Stimulated activated naive CD4-positive, alpha-beta T cell treated with Interleukin-2 at 50 U/mL for 16 hours (primary cell): Measurements from ENCODE around the gene OR51B4.
"Not testable (repeated sequence)": the region's sequence is repeated elsewhere in the genome, so short reads cannot be mapped to it uniquely, and the experiment has no call there.

Experiments used
- DNase-seq: peaks from one replicate; lab custom pipeline; 2025; lab: John Stamatoyannopoulos, UW

Gene OR51B4

DNA sequence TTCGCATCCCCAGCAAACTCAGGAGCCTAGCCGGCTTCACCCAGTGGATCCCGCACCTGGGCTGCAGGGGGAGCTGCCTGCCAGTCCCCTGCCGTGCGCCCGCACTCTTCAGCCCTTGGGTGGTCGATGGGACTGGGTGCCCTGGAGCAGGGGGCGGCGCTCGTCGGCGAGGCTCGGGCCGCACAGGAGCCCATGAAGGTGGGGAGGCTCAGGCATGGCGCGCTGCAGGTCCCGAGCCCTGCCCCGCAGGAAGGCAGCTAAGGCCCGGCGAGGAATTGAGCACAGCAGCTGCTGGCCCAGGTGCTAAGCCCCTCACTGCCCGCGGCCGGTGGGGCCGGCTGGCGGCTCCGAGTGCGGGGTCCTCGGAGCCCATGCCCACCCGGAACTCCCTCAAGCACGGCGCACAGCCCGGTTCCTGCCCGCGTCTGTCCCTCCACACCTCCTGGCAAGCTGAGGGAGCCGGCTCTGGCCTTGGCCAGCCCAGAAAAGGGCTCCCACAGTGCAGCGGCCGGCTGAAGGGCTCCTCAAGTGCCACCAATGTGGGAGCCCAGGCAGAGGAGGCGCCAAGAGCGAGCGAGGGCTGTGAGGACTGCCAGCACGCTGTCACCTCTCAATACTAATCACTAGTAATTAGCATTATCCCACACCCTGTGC, 7.3 kb downstream of the OR51B4 start:
- DNase-seq = not testable (repeated sequence)

DNA sequence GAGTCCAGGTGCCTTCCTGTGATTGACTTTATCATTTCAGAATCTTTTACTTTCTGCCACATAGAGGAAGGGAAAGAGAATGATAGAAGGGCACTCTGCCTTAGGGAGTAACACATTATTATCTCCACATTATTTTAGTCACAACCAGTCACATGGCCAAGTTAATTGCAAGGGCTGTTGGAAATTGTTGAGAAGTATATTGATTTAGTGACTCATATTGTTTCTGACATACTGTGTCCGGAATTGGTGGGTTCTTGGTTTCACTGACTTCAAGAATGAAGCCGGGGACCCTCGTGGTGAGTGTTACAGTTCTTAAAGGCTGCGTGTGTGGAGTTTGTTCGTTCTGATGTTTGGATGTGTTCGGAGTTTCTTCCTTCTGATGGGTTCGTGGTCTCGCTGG, 8.7 kb downstream of the OR51B4 start:
- DNase-seq = no peak

DNA sequence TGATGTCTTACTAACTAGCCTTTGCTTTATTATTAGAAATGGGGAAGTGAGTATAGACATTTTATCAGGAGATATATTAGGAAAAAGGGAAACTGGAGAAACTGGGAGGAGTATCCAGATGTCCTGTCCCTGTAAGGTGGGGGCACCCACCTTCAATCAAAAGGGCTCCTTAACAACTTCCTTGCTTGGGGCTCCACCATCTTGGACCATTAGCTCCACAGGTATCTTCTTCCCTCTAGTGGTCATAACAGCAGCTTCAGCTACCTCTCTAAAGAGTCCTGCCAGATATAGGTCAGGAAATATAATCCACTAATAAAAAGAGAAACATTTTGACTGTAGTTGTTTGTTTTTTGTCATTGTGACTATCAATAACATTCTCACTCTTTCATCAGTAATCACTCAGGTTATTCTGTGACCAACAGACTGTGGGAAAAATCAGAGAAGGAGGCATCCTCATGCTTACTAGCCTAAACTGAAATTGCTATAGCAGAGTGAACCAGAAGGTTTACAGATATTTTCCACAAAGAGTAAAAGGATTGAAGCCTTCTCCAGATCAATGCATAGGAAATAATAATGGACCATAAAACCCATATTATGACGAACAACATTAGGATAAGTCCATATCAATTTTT, 10.4 kb downstream of the OR51B4 start:
- DNase-seq = no peak

DNA sequence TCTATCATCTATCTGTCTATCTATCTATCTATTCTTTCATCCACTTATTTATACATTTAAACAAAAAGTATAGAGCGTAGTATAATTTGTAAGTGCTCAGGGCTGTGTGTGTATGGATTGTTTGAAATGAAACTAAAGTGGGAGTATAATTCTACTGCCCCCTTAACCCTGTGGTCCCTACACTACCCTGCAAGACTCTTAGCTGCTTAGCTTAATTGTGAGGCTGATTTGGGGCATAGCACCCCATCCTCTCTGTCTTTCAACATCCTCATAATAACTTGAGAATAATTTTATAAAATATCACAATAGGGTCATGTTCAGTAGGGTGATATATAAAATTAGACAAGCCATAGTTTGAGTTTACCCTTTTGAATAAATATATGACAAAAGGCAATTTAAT, 11.6 kb downstream of the OR51B4 start:
- DNase-seq = no peak

DNA sequence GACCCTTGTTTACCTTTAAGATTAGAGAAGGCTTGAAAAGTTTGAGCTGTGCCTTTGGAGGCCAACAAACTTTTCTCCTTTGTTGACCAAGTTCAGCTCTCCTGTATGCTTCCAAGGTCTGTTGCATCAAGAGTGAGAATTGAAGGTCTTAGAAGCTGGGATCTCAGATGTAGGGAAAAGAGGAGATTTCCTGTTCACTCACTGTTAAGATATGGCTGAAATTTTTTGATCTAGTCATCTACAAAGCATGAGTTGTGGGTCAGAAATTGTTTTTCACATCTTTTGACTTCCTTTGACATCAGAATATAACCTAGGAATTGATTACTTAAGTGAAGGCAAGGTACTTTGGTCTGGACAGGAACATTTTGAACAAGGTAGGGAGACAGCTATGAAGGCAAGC, 12.1 kb downstream of the OR51B4 start:
- no peak for DNase-seq

DNA sequence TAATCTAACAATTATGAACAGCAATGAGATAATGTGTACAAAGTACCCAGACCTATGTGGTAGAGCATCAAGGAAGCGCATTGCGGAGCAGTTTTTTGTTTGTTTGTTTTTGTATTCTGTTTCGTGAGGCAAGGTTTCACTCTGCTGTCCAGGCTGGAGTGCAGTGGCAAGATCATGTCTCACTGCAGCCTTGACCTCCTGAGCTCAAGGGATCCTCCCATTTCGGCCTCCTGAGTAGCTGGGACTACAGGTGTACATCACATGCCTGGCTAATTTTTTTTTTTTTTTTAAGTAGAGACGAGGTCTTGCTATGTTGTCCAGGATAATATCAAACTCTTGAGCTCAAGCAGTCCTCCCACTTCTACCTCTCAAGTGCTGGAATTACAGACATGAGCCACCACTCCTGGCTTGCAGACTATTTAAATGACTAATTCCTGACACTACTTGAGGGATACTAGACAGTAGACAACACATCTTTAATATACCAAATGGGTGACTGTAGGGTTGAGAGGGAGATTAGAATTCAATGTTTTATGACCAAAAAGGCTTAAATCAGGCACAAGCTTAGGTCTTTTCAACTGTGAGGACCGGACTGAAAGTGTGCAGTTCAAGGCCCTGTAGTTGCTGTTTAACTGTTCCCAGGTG, 12.7 kb downstream of the OR51B4 start:
- no peak for DNase-seq

DNA sequence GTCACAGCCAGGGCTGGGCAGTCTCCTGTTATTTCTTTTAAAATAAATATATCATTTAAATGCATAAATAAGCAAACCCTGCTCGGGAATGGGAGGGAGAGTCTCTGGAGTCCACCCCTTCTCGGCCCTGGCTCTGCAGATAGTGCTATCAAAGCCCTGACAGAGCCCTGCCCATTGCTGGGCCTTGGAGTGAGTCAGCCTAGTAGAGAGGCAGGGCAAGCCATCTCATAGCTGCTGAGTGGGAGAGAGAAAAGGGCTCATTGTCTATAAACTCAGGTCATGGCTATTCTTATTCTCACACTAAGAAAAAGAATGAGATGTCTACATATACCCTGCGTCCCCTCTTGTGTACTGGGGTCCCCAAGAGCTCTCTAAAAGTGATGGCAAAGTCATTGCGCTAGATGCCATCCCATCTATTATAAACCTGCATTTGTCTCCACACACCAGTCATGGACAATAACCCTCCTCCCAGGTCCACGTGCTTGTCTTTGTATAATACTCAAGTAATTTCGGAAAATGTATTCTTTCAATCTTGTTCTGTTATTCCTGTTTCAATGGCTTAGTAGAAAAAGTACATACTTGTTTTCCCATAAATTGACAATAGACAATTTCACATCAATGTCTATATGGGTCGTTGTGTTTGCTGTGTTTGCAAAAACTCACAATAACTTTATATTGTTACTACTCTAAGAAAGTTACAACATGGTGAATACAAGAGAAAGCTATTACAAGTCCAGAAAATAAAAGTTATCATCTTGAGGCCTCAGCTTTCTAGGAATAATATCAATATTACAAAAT, 13.4 kb downstream of the OR51B4 start:
- DNase-seq = no peak

DNA sequence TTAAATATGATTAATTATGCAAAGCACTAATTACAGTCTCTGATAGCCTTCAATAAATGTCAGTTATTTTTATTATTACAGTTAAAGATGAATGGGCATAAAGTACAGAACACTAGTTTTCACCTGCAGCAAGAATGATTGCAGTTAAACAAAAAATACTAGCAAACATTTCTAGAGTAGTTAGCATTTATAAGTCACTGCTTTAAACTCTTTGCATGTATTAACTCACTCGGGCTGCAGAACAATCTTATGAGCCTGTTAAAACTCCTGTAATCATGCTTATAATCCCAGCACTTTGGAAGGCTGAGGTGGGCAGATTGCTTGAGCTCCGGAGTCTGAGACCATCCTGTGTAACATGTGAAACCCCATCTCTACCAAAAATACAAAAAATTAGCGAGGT, 14.8 kb downstream of the OR51B4 start:
- no peak for DNase-seq

DNA sequence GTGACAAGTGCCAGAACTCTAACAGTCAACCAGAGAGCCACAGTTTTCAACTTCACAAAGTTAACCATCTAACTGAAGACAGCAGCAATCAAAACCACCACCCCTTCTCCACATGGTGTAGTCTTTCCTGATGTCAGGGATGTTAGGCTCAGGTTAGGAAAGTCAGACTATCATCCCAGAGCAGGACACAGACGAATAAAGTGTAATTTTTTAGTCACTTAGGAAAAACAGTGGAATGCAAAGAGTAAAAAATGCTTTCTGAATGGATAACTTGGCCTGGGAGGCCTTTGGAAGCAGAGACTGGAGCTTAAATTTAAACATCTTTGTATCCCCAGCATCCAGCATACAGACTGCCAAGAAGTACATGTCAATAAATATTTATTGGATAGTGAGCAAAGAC, 15.4 kb downstream of the OR51B4 start:
- no peak for DNase-seq

DNA sequence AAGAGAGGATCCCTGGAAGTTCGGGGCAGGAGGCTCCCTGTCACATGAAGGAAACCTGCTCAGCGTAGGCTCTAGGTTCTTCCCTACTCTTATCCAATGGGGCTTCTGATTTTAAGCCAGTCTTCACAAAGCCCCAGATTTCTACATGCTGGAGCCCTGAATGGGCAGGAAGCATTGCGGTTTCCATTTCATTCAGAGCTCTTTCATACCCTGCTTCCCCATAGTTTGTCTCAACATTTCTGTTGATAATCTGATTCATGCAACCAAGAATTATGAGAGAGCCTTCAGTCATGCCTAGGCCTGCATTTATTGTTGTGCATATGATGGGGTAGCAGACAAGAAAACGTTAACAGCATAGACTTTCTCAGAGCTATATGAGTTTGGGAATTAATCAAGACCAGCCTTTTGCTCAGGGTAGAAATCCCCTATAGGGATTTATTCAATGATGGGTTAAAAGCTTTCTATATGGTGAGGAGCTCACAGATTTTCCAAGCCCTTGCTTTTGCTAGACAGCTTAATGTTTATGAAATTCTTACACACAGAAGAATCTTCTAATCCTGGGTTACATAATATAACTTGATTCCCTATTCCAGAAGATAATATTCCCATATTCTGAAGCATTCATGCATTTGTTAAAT, 15.9 kb downstream of the OR51B4 start:
- DNase-seq = no peak

DNA sequence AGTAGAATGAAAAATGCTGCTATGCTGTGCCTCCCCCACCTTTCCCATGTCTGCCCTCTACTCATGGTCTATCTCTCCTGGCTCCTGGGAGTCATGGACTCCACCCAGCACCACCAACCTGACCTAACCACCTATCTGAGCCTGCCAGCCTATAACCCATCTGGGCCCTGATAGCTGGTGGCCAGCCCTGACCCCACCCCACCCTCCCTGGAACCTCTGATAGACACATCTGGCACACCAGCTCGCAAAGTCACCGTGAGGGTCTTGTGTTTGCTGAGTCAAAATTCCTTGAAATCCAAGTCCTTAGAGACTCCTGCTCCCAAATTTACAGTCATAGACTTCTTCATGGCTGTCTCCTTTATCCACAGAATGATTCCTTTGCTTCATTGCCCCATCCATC, 17.1 kb downstream of the OR51B4 start:
- no peak for DNase-seq

DNA sequence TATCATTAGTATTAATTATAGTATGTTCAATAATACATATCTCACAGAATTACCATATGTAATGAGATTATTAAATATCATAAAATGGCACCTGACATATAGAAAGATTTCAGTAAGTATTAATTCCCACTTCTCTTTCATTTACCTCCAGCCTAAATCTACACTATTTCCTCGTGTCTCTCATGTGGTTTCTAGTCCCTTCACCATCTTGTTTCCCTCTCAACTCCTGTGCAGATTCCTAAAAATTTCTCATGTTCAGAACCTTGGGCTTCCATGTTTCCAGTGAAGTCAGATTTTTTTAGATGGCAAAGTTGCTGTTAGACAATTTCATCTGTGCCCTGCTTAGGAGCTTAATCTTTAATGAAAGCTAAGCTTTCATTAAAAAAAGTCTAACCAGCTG, 17.9 kb downstream of the OR51B4 start:
- DNase-seq = no peak

DNA sequence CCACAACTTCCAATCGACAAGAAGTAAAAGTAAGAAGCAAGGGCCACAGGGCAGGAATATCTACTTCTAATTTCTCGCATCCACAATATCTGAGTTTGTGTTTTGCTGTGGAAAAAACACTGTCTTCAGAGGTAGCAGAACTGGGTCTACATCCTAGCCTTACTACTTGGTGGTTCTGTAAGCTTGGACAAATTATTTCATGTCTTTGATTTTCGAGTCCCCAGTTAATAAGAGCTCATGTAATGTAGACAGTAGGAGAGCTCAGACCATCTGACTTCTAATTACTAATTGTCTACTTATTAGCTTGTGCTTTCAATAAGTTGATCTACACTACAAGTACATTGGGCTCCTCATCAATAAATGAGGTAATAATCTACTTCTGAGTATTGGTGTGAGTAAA, 18.7 kb downstream of the OR51B4 start:
- no peak for DNase-seq

DNA sequence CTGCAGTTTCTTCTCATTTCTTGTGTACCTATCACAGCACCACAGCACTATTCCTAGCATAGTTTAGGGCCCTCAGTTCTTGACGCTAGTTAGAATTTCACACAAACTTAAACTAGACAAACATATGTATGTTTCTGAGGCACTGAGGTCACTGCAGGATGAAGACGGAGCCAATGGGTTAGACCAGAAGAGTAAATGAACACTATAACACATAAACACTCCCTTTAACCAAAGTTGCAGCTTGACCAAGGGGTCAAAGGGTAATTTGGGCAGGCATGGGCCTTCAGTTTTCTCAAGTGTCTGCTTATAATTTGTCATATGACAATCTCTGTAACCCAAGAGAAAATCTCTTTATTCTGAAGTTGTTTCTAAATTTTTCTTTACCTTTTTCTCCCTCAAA, 19.1 kb downstream of the OR51B4 start:
- no peak for DNase-seq

DNA sequence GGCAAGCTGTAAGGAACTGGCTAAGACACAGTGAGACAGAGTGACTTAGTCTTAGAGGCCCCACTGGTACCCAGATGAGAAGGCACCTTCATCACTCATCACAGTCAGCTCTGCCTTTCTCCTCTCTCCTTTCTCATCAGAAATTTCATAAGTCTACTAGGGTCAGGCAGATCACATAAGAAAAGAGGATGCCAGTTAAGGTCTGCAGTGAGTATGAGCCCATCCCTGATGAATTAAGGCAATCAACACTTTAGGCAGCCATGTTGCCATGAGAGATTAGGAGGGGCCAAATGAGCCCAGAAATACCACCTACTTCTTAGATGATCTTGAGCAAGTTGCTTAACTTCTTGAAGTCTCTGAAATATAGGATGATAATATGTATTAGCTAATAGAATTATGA, 20.1 kb downstream of the OR51B4 start:
- DNase-seq = no peak

DNA sequence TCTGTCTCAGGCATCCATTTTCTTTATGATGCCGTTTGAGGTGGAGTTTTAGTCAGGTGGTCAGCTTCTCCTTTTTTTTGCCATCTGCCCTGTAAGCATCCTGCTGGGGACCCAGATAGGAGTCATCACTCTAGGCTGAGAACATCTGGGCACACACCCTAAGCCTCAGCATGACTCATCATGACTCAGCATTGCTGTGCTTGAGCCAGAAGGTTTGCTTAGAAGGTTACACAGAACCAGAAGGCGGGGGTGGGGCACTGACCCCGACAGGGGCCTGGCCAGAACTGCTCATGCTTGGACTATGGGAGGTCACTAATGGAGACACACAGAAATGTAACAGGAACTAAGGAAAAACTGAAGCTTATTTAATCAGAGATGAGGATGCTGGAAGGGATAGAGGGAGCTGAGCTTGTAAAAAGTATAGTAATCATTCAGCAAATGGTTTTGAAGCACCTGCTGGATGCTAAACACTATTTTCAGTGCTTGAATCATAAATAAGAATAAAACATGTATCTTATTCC, 21.1 kb downstream of the OR51B4 start:
- DNase-seq = no peak

DNA sequence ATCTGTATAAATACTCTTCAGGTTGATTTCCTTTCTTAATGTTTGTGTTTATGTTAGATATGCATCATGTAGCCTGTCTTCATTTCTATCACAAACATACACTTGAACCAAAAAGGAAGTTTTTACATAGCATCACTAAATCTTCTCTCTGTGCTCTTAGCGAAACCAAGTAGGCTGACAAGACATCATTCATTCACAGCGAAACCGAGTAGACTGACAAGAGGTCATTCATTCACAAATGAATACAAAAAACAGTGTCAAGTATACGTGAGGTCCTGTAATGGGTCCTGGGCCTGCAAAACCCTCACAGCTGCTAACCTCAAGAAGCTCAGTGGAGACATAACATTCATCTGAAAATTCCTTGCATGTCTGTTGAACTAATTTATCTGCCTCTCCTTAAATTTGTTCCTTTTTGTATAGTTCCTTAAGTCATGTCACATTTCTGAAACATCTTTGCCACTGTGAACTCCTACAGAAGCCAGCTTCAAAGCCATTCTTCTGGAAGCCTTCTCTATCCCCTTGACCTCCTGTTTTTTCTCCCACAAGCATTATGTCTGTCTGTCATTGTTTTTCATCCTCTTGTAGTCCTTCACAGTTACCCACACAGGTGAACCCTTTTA, 22.2 kb downstream of the OR51B4 start:
- DNase-seq = no peak

DNA sequence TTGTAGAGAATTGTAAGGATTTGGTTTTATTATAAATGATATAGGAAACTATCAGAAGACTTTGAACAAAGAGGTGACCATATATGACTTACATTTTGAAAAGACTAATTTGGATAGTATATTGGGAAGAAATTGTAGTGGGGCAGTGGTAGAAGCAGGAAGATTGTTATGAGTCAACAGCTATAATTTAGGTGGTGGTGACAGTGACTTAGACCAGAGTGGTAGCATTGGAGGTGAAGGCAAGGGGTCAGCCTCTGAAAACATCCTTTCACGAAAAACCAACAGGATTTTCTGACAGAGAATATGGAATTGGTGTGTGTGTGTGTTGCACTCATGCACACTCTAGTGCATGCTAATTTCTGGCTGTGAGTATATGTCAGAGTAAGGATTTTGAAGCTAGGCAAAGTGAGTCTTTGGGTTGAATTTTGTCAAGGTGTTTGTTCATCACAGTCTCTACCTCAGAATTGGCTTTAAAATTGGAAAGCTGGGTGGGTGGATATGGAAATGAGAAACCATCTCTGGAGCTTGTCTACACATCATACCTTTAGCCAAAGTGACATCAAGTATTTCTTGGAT, 23.9 kb downstream of the OR51B4 start:
- DNase-seq = no peak

DNA sequence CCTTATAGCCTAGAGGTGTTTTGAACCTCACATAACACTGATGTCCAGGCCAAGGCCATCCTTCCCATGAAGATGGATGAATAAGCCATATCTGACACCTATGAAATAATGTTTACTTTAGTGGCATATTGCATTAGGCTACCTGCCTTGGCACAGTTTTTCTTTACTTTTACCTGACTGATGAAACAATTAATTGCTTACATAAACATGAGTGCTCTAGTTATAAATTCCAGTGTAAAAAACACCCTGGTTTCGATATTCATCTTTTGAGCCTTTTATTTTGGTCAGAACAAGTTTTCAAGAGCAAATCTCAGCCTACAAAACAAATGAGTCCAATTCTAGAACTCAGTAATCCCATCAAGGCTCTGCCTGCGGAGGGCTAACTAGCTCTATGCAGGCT, 25.0 kb downstream of the OR51B4 start:
- no peak for DNase-seq

DNA sequence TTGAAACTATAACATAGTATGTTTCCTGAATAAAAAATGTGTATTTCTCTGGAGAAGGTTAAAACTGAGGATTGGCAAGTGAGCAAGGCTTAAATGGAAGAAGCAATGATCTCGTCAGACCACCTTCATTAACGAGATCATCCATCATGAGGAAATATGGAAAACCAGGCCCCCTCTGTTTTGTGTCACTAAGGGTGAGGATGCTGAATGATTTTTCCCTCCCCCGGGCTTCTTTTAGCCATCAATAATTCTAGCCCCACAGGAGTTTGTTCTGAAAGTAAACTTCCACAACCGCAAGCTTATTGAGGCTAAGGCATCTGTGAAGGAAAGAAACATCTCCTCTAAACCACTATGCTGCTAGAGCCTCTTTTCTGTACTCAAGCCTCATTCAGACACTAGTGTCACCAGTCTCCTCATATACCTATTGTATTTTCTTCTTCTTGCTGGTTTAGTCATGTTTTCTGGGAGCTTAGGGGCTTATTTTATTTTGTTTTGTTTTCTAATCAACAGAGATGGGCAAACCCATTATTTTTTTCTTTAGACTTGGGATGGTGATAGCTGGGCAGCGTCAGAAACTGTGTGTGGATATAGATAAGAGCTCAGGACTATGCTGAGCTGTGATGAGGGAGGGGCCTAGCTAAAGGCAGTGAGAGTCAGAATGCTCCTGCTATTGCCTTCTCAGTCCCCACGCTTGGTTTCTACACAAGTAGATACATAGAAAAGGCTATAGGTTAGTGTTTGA, 26.2 kb downstream of the OR51B4 start:
- no peak for DNase-seq

DNA sequence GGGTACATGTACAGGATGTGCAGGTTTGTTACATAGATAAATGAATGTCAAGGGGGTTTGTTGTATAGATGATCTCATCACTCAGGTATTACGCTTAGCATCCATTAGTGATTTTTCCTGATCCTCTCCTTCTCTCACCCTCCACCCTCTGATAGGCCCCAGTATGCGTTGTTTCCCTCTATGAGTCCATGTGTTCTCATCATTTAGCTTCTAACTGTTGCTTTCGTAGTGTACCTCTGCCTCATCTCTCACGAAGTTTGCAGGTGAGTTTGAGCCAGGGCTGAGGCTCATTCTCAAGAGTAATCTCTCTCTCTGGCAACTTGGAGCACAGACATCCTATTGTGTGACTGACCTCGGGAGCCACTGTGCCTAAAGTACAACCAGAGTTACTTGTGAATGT, 27.4 kb downstream of the OR51B4 start:
- no peak for DNase-seq
